NCI-H526 (cell line): ENCODE data around the gene PLXDC1.
"Not testable (repeated sequence)": the region's sequence is repeated elsewhere in the genome, so short reads cannot be mapped to it uniquely, and the experiment has no call there.

Experiments used
- DNase-seq, 2 experiments: peaks; one replicate each; lab custom pipeline; 2025; lab: John Stamatoyannopoulos, UW

The PLXDC1 gene

DNA sequence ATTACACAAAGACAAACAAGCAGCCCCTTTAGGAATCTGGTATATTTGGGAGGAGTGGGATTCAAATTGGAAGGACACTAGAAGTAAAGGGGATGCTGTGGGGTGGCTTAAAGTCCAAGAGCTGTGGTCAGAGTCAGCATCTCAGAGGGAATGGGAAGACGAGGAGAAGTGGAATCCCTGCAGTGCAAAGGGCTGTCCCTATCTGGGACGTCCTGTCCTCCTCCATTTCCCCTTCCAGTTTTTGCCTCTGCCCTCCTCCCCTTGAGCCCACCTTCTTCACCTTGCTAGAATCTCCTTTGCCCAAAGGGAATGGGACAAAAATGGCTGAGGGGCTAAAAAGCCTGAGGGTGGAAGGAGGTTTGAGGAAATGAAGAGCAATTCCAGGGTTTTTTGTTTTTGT, 4.2 kb upstream of the PLXDC1 start:
- no peak for DNase-seq

DNA sequence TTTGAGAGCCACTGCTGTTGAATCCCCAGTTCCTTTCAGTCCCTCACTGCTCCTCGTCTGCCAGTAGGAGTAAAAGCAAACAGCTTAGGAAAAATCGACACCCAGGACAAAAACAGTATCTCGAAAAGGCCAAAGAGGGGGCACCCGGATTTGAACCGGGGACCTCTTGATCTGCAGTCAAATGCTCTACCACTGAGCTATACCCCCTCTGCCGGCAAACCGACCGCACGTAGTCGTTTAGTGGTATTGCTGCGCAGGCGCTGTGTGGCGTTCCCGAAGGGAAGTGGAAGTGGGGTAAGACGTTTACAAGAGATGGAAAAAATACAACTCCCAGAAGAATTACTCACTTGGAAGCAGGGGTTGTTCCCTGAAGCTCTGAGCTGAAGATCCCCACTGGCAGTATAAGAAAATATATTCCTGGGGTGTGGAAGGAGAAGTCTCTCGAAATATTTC, 2.2 kb upstream of the PLXDC1 start:
- peak; percentile 74 to 89 for DNase-seq

DNA sequence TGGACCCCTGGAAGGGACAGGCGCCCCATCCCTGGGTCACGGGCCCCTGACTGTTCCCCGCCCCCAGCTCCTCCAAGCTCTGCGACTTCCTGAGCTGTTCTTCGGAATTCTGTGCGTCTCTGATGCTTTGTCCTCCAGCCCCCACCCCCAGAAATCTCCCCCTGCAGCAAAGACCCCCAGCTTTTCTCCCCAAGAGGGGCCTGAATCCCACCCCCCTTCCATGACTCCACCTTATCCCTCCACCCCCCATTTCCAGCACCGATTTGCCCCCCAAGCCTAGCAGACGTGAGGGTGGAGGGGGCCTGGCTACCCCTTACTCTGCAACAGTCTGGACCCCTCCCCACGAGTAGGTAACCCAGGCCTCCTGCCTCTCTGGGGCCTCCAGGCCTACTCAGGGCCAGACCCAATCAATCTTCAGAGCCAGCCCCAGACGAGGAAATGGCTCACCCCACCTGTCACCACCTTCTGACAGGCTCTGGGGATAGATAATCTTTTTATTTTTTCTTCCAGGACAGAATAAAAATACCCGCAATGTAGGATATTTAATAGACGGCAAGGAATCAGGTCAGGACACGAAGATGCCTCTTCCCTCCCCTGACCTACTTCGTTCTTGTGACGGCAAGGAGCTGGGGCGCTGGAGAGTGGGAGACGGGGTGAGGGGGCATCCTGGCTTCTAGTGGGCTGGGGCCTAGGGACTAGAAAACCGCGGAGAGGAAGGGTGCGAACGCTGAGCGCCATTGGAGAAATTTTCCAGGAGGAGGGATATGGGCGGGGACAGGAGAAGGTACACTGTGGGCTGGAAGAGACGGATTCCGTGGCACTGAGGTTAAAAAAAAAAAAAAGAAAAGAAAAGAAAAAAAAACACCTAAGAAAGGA, 744 bp upstream of the PLXDC1 start:
- peak in 1 of 2 experiments; percentile 72 for DNase-seq

DNA sequence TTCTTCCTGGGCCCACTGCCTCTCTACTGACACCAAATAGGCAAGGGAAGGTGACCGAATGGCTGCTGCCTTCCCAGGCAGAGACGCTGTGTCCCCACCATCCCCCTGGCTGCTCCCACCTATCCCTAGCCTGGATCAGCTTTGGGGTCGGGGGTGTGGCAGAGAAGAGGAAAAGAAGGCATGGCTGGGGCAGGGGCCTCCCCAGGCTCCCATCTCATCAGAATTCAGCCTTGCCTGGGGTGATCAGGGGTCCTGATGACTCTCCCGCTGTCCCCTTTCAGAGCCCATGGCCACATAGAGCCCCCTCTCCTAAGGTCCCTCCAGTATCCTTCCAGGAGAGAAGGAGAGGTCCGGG, 665 bp downstream of the PLXDC1 start:
- no peak for DNase-seq

DNA sequence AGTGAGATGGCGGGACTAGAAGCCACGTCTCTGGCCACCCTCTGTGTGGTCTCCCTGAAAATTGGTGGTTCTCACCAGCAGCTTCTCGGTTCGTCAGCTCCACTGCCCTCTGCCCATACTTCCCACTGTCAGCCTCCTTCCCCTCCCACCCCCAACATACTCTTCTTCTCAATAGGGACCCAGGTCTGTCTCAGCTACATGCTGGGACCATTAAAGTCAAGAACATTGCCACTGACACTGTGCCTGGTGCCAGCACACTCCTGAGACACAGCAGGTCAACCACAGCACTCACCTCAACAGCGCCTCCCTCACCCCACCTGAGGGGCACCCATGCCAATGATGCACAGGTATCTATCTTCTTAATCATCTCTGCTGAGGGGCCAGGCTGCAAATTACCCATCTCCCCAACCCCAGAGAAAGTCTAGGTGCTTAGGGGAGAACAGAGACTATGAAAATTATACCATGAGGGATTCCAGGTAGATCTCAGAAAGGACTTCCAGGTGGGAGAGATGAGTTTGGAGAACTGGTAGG, 1.3 kb downstream of the PLXDC1 start:
- DNase-seq = no peak

DNA sequence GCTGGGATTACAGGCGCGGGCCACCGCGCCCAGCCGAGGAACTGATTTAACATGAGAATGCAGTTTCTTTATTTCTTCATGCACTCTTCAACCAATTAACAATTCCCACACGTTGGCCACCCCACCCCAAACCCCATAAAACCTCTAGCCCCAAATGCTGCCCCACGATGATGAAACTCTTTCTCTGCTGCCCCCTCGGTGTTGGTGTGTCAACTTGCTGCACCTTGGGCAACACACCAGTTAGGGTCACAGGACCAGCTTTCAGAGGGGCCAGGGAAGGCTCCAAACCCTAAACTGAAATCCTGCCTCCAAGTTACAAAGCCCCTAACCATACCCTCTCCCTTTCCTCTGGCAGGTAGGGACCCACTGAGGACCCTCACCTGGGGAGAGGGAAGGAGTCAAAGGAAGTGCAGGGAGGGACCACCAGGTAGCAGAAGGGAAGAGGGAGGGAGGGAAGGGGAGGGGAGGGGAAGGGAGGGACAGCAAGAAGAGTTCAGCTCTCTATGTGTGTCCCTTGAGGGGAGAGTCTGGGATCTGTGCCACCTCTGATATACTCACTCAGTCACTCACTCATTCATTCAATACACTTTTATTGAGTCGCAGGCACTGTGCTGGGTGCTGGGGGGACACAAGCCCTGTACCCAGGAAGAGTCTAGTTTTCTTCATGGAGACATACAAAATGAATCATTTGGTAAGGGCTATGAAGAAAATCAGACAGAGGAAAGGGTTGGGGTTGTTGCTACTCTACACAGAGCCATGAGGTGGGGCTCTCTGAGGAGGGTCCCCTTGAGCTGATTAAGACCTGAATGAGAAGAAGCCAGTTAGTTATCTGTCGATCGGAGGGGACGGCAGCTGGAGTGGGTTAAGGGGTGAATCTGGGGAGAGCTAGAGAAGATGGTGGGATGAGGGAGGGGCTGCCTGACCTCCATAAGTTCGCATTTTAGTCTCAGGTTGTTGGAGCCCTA, 3.9 kb downstream of the PLXDC1 start:
- DNase-seq = no peak

DNA sequence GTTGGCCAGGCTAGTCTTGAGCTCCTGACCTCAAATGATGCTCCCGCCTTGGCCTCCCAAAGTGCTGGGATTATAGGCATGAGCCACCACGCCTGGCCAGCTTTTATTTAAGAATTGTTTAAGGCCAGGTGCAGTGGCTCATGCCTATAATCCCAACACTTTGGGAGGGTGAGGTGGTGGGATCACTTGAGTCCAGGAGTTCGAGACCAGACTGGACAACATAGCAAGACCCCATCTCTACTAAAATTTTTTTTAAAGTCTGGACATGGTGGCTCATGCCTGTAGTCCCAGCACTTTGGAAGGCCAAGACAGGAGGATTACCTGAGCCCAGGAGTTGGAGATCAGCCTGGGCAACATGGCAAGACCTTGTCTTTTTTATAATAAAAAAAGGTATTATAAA, 5.2 kb downstream of the PLXDC1 start:
- DNase-seq = no peak

DNA sequence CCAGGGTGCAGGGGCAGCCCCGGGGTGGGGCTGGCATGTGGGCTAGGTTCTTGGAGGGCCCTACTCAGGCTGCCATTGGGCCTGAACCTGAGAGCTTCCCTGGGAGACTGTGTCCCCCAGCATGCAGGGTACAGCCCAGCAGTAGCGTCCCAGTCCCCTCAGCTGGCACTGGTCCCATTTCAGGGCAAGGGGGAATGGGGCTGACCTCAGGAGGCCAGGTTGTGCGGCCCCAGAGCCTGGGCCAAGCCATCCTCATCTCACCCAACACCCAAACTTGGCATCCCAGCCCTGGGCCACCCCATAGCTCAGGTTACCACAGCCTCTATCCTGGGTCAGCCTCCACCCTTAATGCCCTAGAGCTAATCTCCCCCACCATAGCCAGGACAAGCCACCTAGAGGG, 6.3 kb downstream of the PLXDC1 start:
- DNase-seq = no peak

DNA sequence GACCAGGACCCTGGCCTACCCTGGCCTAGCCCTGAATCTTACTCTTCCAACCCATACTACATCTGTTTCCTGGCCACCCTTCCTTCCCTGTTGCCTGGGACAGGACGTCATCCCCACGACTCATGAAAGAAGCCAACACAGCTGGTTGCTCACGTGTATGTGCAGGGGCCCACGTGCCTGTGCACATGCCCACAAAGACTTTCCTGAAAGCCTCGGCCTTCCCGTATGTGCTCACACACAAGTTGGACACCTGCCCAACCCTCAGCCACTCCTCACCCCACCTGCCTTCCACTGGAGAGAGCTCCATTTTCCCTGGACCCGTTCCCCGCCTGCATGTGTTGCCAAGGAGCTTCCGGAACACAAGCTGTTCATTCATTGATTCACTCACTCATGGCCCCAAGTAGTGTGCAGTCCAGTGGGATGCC, 7.0 kb downstream of the PLXDC1 start:
- DNase-seq = no peak

DNA sequence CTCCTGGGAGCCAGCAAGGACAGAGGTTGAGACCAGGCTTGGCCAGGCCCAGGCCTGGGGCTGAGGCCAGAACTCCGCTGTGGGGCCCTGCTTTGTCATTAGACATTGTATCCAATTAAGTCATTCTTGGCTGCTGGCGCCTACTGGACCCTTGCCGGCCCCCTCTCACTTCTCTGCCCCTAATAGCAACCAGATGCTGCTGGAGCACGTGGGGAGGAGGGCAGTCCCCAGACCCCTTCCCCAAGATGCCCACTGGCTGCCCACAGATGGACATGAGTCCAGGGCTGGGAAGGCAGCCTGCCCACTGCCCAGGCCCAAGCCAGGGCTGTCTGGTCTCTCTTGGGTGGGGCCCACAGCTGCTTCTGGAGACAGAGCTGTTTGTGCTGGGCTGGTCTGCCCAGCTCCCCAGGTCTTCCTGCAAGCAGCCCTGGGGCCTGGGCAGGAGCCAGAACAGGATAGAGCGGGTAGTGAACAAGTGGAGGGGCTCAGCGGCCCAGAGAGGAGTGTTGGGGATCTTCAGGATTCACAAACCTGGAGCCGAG, 7.8 kb downstream of the PLXDC1 start:
- DNase-seq = no peak

DNA sequence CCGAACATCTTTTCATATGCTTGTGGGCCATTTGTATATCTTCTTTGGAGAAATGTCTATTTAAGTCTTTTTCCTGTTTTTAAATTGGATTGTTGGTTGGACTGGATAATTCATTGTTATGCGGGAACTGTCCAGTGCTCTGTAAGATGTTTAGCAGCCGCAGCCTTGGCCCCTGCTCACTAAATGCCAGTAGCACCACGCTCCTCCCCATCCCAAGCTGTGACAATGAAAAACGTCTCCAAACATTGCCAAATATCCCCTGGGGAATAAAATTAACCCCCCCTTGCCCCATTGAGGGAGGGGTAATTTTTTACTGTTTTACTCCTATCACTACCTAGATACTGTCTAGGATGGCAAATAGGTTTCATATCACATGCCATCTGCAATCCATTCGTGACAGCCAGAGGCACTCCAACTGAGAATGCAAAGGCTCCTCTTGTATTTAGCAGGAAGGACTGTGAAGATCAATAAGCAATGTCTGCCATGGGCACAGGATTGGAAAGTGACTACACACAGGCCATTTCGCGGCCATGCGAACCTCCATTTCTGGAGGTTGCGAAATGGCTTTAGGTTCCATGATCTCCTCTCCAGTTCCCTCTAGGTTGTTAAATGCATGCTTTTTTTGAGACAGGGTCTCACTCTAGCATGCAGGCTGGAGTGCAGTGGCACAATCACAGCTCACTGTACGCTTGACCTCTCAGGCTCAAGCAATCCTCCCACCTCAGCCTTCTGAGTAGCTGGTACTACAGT, 9.3 kb downstream of the PLXDC1 start:
- DNase-seq = no peak

DNA sequence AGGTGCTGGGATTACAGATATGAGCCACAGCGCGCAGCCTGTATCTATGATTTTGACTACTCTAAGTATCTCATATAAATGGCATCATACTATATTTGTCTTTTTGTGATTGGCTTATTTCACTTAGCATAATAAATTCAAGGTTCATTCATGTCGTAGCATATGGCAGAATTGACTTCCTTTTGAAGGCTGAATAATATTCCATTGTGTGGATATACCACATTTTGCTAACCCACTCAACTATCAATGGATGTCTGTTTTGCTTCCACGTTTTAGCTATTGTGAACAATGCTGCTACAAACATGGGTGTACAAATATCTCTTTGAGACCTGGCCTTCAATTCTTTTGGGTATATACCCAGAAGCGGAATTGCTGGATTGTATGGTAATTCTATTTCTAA, 10.1 kb downstream of the PLXDC1 start:
- no peak for DNase-seq

DNA sequence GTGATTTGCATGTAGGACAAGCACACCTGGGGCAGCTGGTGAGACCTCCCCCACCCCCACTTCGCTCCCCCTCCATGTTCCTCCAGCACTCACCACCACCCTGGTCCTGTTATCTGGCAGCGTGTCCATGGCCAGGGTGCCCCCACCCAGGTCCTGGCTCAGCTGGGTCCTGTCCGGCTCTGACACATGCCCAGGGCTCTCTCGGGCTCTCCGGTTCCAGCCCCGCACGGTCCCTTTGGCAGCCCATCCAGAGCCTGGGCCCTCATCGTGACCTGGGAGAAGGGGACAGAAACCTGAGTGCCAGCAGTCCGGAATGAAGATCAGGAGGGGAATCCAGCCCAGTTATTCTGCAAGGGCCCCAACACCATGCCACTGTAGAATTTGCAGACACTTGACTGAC, 11.9 kb downstream of the PLXDC1 start:
- DNase-seq = no peak

DNA sequence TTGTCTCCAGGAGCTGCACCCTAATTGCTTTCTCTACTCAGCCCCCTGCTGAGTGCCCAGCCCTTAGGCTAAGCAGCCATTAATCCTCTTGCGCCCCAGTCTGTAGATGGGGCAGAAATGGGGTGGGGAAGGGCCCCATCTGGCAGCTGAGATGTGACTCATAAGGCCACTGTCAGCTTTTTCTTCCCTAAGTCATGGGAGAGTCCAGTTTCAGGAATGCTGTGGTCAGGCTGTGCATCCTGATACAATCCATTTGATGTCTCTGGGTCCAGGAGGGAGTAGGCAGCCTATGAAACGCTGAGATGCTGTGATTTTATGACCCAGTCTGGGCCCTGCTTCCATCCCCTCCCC, 12.3 kb downstream of the PLXDC1 start:
- no peak for DNase-seq

DNA sequence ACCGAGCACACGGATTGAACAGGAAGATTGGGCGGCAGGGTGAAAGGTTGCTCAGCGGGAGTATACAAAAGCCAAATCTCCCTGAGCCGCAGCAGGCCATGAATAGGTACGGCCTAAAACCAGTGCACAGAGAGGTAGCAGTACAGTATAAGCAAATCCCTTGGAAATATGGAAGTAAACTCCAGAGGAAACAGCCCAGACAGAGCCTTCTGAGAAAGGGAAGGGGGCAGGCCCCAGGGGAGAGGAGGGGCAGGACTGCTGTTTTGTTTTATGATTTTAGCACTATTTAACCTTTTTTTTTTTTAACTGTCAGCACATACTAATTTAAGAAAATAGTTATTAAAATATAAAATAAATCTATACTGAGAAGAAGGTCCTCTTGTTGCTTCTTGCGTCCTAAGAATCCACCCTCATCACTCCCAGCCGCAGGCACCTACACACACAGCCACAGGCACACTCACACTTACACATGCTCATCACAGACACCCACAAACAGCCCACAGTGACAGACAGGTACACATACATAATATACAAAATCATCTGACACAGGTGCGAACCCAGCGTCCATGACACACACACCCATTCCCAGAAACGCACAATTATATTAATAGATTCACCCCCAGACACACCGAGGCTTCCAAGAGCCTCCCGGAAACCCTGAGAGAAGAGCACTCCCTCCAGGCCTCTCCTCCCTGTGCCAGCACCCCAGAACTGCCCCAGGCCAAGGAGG, 12.8 kb downstream of the PLXDC1 start:
- no peak for DNase-seq

DNA sequence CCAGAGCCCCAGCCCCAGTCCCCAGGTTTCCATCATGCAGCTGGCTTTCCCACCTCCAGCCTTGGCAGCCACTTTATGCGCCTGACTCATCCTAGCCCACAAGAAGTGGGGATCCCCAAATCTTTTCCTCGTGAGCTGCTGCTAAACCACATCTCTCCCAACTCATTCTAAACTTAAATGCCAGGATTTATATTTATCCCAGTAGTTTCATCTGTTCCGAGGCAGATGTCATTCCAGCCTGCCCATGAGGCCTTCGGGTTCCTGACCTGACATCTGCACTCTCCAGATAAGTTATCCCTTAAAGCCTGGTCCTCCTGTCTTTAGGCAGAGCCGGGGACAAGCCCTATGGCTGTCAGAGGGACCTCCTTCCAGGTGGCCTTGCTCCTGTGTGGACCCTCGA, 16.6 kb downstream of the PLXDC1 start:
- DNase-seq = no peak

DNA sequence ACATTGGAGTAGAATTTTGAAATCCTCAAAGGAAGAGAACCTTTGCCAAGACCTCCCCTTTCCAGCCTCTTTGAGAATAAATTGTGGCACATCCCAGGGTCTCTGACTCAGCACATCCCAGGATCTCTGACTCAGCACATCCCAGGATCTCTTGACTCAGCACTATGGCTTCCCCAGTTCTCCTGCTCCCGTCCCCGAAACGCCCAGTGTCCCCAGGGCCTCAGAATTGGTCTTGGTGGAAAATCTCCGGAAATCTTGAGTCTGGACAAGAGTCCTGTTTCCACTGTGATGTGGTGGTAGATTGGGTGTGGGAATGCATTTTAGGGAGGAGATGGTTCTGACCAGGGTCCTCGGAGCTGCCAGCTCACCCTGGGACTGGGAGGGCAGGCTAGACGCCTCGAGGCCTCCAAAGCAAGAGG, 19.2 kb downstream of the PLXDC1 start:
- no peak for DNase-seq

DNA sequence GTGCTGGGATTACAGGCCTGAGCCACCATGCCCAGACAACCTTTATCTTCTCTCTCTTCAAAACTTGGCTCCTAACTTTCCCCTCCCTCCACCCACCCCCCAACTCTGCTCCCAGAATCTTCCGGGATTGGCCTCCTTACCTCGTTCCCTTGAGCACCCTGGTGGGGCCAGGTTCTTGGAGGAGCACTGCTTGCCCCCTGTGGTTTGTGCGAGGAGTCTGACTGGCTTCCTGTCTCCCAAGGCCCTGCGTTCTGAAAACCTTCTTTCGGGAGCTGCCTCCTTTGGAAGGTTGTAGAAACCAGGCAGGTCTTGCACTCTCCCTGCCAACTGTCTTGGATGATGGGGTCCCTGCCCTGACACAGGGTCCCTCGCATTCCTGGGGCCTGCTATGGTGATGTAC, 19.8 kb downstream of the PLXDC1 start:
- no peak for DNase-seq

DNA sequence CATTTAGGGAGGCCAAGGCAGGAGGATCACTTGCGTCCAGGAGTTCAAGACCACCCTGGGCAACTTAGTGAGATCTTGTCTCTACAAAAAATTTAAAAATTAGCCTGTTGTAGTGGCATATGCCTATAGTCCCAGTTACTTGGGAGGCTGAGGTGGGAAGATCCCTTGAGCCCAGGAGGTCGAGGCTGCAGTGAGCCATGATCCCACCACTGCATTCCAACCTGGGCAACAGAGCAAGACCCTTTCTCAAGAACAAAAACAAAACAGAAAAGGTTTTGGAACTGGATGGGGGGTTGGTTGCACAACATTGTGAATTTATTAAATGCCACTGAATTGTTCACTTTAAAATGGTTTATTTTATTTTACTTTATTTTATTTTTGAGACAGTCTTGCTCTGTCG, 21.2 kb downstream of the PLXDC1 start:
- DNase-seq = no peak

DNA sequence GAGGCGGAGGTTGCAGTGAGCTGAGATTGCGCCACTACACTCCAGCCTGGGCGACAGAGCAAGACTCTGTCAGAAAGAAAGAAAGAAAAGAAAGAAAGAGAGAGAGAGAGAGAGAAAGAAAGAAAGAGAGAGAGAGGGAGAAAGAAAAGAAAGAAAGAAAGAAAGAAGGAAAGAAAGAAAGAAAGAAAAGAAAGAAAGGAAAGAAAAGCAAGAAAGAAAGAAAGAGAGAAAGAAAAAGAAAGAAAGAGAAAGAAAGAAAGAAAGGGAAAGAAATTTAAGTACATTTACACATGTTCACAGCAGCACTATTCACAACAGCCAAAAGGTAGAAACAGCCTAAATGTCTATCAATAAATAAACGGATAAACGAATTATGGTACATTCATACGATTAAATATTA, 21.9 kb downstream of the PLXDC1 start:
- not testable (repeated sequence) for DNase-seq

DNA sequence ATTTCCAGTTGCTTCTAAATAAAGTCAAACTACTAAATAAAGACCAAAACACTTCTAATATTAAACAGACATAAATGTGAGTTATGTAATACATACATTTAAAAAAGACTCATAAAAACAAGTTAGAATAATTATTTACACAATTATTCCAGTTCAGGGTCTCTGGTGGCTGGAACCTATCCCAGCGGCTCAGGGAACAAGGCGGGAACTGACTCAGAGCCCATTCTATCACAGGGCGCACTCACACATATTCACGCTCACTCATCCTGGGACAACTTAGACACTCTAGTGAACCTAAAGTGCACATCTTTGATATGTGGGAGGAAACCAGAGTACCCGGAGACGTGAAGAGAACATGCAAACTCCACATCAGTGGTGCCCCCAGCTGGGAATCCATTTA, 25.0 kb downstream of the PLXDC1 start:
- DNase-seq = no peak
